HepG2 (cell line): Measurements from ENCODE around the gene ANKRD55. TPM values are rescaled to one million over a fixed set of nuclear protein-coding genes. Genes with fewer than 3 reads are reported as not detected.

Experiments used
- HMG20B ChIP-seq: conservative IDR thresholded peaks from 2 replicates; pipeline ENCODE4 v1.6.1; 2016; ENCODE audit warnings: missing genetic modification reagents, missing compliant biosample characterization
- HNRNPK ChIP-seq: fragments of 200-400 bp; formaldehyde crosslinking; IDR thresholded peaks from 2 replicates; pipeline ENCODE4 v1.6.1; 2018; ENCODE audit warnings: low read length, low read depth, moderate library complexity, mild to moderate bottlenecking; ENCODE audit not compliant: poor library complexity, severe bottlenecking
- HOXA3 ChIP-seq: sonication (generic); formaldehyde crosslinking; IDR thresholded peaks from 2 replicates; pipeline ENCODE4 v1.5.0; 2020; ENCODE audit warnings: missing genetic modification reagents
- KAT8 ChIP-seq: IDR thresholded peaks from 2 replicates; pipeline ENCODE4 v1.6.1; 2016; ENCODE audit warnings: missing genetic modification reagents, missing compliant biosample characterization
- MED8 ChIP-seq: sonication (generic); formaldehyde crosslinking; IDR thresholded peaks from 2 replicates; pipeline ENCODE4 v1.8.1; 2023; ENCODE audit warnings: mild to moderate bottlenecking, missing genetic modification reagents; ENCODE audit not compliant: insufficient replicate concordance
- NFAT5 ChIP-seq: sonication (generic); formaldehyde crosslinking; IDR thresholded peaks from 2 replicates; pipeline ENCODE4 v1.4.0; 2020; ENCODE audit warnings: missing genetic modification reagents
- RERE ChIP-seq: IDR thresholded peaks from 2 replicates; pipeline ENCODE4 v1.6.1; 2016; ENCODE audit warnings: low read depth, missing genetic modification reagents, missing compliant biosample characterization
- SIX4 ChIP-seq: sonication (generic); formaldehyde crosslinking; IDR thresholded peaks from 2 replicates; pipeline ENCODE4 v1.4.0; 2020; ENCODE audit warnings: missing genetic modification reagents
- TCF7 ChIP-seq: sonication (generic); IDR thresholded peaks from 2 replicates; pipeline ENCODE4 v1.6.1; 2016; ENCODE audit warnings: antibody characterized with exemption, low read depth
- TOE1 ChIP-seq: sonication (generic); formaldehyde crosslinking; IDR thresholded peaks from 2 replicates; pipeline ENCODE4 v1.4.0; 2020; ENCODE audit warnings: mild to moderate bottlenecking, missing genetic modification reagents
- ZBTB37 ChIP-seq: sonication (generic); formaldehyde crosslinking; IDR thresholded peaks from 2 replicates; pipeline ENCODE4 v1.4.0; 2020; ENCODE audit warnings: mild to moderate bottlenecking, missing genetic modification reagents
- ZKSCAN1 ChIP-seq: fragments of 150-350 bp; IDR thresholded peaks from 2 replicates; pipeline ENCODE4 v1.6.1; 2014; ENCODE audit warnings: low read length
- ZMYM4 ChIP-seq: sonication (generic); formaldehyde crosslinking; IDR thresholded peaks from 2 replicates; pipeline ENCODE4 v1.8.1; 2023; ENCODE audit warnings: mild to moderate bottlenecking, missing genetic modification reagents
- ZNF274 ChIP-seq: sonication (generic); formaldehyde crosslinking; IDR thresholded peaks from 2 replicates; pipeline ENCODE4 v1.5.1; 2020; ENCODE audit warnings: mild to moderate bottlenecking, missing genetic modification reagents
- ZNF614 ChIP-seq: IDR thresholded peaks from 2 replicates; pipeline ENCODE4 v1.6.1; 2018; ENCODE audit warnings: missing biosample characterization, missing genetic modification reagents, inconsistent platforms, borderline replicate concordance
- ZNF710 ChIP-seq: sonication (generic); formaldehyde crosslinking; IDR thresholded peaks from 2 replicates; pipeline ENCODE4 v1.5.0; 2020; ENCODE audit warnings: mild to moderate bottlenecking, missing genetic modification reagents, borderline replicate concordance
- polyA plus RNA-seq, 8 experiments: library from polyadenylated mRNA; depleted of rRNA in 3 of 8; stranded (reverse) in 7 of 8; unstranded in 1 of 8; fragments of >200 nt; fragmentation: Illumina TruSeq in 4 of 8; extraction: Trizol in 4 of 8; gene quantifications; 2 replicates each; pipeline versions ENCODE4 v1.2.1 to v1.2.3, GENCODE V29; 2011 to 2016; ENCODE audit warnings: low read depth in 4 of 8, missing spikeins in 1 of 8, mixed read lengths in 1 of 8; ENCODE audit not compliant: insufficient read depth in 1 of 8
- total RNA-seq, 5 experiments: library from RNA; depleted of rRNA; stranded (reverse); fragments of >200 nt; fragmentation: Illumina TruSeq; extraction: Trizol; gene quantifications; 2 replicates each; pipeline ENCODE4 v1.2.3, GENCODE V29; 2016; ENCODE audit warnings: low read depth in 1 of 5

Gene ANKRD55
- total and polyA plus RNA-seq, 2 of the 13 experiments (the other 11 are each of a cell fraction or from before 2014, with no cell fraction given): 0.11 to 0.28 TPM

- TF ChIP-seq KAT8 (CRISPR knock-in tag) (peak; percentile 52; the same call in 1 of the 2 replicates), TCF7 (peak; percentile 70; the same call in 1 of the 2 replicates), ZMYM4 (peak; percentile 51), HNRNPK (no peak), TOE1 (no peak), ZNF614 (CRISPR knock-in tag) (peak; percentile 41; the same call in 1 of the 2 replicates), ZNF274 (no peak), ZKSCAN1 (no peak), MED8 (CRISPR knock-in tag) (peak; percentile 82), HOXA3 (CRISPR knock-in tag) (0 out of 2 replicates have a peak, but pooled peaks have one; percentile 22), RERE (CRISPR knock-in tag) (peak; percentile 80), SIX4 (CRISPR knock-in tag) (peak; percentile 88), ZBTB37 (CRISPR knock-in tag) (peak; percentile 70; the same call in 1 of the 2 replicates), NFAT5 (CRISPR knock-in tag) (no peak), HMG20B (CRISPR knock-in tag) (peak; percentile 80), ZNF710 (peak; percentile 71; the same call in 1 of the 2 replicates)
Observed at GRCh38 chr5:56202483-56202882, 30.6 kb downstream of the ANKRD55 start (continued).
